Activated CD4-positive, alpha-beta T cell treated with anti-CD3 and anti-CD28 coated beads, Interleukin-10, Interleukin-2, amounts not matched to agents 100 ng/mL and 50 ng/mL, durations not matched to agents 16 hours and 8 hours (primary cell): ENCODE data around the gene PPFIA1.
A peak's percentile ranks its signal among the peaks of the same experiment; 100 is the strongest.

Source experiments
- DNase-seq: peaks from one replicate; pipeline ENCODE4 v3.0.0-alpha.2; 2020

PPFIA1 gene

DNA sequence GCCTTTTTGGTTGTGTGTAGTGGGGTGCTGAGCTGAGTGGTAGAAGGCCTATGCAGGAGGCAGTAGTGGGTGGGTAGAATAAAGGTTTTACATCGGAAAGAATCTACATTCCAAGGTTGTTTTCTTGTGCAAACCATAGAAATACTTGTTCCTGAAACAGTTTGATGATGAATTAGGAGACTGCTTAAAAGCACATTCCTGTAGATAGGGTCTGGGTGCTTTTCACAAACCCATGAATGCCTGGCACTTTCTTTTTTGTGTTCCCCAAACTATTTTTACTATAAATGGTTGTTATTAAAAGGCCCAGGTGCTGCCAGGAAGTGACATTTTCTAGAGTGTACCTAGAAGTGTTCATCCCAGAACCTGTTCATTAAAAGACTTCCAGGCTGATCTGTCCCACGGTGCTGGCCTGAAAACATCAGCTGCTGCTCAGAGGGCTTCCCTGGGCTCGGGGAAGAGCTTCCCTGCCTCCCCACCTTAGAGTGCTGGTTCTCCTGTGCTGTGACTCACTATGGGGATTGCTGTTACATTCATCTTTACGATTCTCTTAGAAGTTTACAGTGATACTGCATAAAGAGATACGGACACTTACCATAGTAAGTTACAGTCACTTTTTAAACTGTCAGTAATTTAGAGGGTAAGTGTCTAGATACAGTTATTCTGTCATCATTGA is 27.9 kb downstream of the PPFIA1 start:
- DNase-seq: no peak

DNA sequence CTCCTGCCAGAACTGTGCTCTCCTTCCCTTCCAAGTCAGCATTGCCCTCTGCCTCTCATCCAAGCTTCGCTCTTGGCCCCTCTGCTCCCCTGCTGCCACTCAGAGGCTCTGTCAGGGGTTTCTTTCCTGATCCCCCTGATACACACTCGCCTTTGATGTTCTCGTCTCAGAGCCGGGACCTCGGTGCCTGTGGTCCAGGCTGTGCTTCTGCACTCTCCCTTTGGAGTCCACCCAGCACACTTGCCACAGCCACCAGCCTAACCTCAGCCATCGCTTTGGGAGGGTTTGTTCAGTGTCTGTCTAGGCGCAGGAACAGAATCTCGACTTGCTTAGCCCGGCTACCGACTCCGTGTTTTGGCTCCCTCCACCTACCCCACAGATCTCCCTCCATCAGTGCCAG is 29.1 kb downstream of the PPFIA1 start:
- no peak for DNase-seq

DNA sequence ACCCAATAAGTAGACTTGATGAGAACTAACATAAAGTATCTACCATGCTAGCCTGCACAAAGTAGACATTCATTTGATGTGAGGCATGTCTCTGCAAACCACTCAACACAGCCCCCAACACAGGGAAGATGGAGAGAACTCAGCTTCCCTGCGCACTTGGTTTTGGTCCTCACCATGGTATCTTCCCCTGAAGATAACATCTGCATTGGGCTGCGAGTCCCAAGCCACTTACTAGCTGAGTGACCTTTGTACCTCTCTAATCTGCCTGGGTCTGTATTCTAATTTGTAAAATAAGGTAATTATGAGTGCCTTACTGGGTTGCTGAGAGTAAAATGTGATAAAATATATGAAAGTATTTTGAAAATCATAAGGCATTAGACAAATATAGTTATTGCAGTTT is 30.7 kb downstream of the PPFIA1 start:
- DNase-seq: no peak

DNA sequence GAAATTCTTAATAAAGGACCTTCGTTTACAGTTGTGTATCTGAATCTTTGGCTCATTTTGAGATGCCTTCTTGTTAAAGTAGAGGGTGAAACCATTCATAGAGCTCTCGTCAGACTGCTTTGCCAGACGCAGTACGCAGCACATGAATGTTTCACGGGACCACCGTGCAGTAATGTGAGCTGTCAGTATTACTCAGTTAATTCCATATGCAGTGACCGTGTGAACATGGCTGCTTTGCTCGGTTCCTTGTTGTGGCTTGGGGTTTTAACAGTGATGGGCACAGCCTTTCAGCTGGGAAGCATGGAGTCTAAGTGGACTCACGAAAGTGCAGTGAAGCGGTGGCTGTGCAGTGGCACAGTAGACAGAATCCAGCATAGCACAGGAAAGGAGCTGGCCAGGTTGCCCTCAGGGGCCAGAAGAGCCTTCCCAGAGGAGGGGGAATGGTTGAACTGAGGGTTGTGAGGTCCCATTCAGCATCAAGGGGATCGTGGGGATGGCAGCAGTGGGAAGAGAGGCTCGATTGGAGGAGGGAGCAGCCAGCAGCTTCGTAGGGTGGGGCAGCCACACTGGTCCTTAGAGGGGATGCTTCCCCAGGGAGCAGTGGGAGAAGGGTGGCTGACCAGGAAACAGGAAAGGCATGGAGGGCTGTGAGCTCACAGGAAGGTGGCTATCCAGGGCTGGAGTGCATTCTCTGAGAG is 31.4 kb downstream of the PPFIA1 start:
- no peak for DNase-seq

DNA sequence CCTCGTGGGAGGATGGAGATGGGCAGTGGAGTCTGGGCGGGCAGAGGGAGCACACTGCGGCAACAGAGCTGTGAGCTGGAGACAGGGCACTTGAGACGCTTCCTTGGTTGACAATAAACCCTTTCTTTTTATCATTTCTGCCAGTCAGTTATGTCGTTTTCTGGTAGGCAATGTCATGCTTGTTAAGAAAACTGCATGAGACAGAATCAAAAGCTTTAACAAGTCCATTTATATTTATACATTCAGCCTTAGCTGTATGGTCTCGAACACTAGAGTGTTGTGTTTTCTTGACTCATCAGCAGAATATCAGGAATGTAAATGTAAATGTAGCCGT is 31.9 kb downstream of the PPFIA1 start:
- DNase-seq: no peak

DNA sequence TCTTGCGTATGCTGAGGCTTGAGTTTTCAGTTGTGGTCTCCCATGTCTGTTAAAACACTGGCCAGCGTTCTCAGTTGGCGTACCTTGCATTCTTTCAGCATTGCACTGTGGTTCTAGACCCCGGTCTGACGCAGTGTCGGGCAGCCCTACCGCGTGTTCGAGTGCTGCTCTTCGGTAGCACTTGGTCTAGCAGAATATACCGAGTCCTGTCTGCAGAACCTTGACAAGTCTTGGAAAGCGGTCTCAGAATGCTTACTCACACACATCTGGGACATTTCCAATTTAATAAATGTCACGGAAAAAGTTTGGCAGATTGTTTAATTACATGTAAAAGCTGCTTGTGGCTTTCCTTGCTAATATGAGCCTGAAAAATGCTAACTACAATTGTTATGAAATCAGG is 32.6 kb downstream of the PPFIA1 start:
- no peak for DNase-seq

DNA sequence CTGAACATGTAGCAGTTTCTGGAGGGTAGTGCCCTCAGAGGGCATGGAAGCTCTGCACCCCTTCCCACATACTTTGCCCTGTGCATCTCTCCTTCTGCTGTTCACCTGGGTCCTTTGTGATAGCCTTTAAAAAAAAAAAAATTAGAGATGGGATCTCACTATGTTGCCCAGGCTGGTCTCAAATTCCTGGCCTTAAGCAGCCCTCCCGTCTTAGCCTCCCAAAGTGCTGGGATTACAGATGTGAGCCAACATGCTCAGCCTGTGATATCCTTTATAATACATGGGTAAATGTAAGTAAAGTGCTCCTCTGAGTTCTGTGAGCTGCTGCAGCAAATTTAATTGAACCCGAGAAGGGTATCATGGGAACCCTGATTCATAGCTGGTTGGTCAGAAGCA is 33.7 kb downstream of the PPFIA1 start:
- DNase-seq: no peak

DNA sequence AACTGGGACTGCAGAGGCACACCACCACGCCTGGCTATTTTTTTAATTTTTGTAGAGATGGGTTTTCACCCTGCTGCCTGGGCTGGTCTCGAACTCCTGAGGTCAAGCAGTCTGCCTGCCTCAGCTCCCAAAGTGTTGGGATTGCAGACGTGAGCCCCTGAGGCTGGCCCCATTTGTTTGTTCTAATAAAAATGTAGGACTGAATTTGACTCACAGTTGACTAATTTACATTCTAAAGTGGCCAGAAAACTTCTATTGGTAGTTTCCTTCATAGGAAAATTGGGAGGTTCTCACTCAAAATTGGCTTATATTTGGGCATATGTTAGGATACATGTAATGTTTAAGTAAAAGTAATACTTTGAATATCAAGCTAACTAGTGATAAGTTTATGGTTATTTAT is 35.0 kb downstream of the PPFIA1 start:
- no peak for DNase-seq

DNA sequence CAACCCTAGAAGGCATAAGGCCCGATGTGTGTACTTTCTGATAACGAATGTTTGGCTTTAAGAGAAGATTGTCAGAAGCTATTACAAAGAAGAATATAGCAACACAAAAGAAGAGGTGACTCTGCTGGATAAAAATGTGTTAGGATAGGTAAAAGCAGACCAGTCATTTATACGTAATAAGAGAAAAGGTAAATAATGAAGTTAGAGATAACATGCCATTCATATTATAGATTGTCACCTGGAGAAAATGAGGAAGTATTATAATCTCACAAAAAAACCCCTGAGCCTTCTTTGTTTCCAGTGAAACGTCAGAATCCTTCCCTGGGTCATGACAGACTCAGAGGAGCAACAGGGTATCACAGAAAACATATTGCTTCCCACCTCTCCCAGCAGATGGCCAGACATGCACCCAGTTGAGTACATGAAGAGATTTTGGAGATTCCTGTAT is 36.1 kb downstream of the PPFIA1 start:
- DNase-seq: no peak

DNA sequence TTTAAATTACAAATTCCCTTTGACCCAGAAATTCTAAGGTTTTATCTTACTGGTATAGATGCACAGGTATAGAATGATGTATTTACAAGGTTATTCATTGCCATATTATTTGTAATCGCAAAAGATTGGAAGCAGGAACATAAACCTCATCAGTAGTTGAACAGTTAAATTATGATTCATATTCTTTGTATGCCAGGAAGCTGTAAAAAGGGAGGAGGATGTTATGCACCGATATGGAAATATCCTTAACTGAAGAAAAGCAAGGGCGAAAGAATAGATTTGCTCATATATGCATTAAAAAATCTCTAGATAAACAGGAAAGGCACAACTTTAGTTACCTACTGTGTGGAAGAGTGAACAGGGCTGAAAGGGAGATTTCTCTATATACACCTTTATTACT is 36.7 kb downstream of the PPFIA1 start:
- no peak for DNase-seq

DNA sequence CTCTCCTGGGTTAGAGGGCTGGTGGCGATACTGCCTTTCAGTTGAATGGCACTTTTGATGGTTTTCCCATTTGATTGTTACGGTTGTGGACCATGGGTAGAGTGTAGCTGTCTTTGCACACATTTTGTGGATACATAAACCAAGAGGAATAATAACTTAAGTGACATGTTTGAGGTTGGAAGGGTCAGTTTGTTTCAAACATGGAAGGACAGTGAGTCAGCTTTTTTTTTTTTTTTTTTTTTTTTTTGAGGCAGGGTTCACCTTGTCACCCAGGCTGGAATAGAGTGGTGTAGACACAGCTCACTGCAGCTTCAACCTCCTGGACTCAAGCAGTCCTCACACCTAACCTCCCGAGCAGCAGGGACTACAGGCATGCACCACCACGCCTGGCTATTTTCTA is 41.1 kb downstream of the PPFIA1 start:
- no peak for DNase-seq

DNA sequence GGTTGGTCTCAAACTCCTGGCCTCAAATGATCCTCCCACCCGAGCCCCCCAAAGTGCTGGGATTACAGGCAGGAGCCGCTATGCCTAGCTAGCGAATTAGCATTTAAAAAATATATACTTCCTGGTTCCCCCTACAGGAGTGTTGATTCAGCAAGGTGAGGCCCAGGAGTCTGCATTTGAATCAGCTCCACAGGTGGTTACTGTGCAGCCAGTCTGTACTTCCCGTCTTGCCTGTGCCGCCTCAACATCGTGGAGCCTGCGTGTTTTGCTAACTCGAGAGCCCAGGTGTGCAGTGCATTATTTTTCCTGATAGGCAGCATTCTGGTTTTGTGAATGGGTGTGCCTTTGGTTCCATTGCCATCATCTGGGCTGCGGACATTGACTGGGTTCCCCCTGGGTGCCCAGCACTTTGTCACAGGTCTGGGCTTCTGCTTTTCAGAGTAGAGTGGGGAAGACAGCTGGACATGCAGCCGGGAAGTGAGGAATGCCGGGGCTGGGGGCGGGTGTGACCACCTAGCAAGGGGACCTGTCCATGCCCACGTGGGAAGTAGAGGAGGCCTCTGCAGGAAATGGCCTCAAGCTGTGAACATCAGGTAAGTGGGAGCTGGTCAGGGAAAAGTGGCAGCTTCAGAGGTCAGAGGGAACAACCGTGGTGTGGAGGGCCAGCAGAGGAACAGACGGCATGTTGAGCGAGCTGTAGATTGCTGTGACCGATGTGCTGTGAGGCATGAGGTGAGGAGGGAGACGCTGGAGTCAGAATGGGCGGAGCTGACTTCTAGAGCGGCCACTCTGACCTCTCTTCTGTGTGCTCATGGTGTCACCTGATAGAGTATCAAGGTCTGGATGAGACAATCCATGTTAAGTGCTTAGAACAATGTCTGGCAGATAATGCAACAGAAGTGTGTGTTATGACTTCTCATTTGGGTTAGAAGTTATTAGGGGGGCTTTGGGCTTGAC is 42.2 kb downstream of the PPFIA1 start:
- no peak for DNase-seq

DNA sequence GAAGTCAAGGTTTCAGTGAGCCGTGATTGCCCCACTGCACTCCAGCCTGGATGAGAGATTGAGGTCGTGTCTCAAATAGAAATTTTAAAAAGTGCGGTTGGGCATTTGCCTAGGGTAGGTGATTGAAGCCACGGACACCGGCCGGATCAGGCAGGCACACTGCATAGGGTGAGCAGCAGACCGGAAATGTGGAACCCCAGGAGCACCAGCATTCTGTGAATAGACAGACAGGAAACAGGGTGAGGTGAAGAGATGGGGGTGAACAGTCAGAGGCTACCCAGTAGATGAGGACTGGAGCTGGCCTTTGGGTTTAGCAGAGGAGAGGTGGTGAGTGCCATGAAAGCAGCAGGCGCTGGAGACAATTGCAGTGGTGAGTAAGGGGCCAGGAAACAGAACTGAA is 43.5 kb downstream of the PPFIA1 start:
- no peak for DNase-seq

DNA sequence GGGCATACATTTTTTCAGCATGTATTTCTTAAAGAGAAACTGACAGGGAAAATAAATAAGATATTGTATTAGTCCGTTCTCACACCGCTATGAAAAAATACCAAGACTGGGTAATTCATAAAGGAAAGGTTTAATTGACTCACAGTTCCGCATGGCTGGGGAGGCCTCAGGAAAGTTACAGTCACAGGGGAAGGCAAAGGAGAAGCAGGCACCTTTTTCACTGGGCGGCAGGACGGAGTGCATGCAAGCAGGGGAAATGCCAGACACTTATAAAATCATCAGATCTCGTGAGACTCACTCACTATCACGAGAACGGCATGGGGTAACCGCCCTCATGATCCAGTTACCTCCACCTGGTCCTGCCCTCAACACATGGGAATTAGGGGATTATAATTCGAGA is 44.2 kb downstream of the PPFIA1 start:
- DNase-seq: no peak

DNA sequence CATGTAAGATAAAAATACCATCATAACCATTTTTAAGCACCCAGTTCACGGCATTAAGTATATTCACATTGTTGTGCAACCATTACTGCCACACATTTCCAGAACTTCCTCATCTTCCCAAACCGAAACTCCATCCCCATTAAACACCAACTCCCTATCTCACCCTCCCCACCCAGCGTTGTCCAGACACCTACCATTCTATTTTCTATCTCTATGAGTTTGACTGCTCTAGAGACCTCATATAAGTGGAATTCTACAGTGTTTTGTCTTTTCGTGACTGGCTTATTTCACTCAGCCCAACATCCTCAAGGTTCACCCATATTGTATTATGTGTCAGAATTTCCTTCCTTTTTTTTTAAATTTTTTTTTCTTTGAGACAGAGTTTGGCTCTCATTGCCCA is 45.2 kb downstream of the PPFIA1 start:
- DNase-seq: no peak

DNA sequence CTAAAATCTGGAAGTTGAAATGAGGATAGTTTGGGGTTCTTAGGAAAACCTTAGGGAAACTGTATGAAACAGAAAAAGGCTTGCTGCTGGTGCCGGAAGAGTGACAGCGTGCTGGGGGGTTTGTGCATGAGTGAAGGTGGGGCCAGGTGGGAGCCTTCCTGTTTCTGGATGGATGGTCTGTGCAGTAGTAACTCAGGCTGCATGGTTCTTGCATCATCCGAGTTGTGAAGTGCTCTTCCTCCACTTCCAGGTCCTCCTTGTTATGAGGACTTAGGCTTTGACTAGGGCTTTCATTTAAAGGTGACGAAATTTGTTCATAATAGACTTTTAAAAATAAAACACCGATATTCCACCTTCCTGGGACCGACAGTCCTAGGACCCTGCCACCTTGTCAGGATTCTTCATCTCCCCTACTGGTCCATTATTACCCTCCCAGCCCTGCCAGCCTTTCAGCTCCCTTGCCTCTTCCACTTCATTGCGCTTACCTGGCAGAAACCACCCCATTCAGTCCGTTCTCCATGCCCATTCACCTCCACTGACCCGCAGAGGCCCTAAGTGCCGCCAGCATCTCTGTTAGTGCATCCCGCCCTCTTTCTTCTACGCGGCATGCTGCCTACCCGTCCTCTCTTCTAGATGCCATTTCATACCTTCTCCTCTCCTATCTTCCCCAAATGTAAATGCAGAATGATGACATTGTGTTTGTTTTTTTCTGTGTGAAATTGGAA is 47.3 kb downstream of the PPFIA1 start:
- no peak for DNase-seq

DNA sequence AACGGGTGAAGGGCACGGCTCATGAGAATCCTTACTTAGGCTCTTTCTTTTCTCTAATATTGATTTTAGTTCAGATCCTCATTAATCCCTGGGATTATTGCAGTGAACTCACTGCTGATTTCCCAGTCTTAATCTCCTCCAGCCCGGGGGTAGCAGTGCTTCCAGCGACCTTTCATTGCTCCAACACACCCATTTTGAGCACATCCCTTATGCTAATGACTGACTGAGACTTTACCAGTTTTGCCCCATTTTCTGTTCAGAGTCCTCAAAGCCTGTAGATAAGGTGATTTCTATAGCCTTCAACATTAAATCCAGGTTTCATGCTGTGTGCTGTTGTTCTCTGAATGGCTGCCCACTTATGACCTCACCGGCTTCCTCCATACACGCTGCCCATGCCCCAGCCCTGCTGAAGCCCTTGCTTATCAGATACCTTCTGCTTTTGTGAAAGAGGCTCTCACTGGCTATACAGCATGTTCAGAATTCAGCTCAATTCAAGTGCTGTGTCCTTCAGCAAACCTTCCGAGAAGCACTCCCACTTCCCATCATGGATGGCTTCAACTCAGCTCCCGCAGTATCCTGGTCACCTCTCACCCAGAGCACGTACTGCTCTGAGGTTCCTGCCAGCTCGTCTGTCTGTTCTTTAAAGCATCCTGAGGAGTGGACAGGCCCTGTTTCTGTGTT is 49.0 kb downstream of the PPFIA1 start:
- no peak for DNase-seq

DNA sequence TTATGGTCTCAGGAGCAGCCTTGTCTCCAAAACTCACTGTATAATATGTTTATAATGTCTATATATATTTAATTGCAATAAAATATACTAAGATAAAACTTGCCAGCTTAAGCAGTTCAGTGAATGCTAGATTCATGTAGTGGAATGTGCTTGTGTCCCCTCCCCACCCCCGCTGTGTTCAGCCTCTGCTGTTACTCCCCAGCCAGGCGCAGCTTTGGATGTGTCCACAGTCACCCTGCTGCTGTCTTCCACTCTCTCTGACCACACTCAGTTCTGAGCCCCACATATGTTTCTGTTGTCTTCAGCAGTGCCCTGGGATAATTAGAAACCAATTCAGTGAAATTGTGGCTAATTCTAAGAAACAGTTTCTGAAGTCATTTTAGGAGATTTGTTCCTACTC is 52.2 kb downstream of the PPFIA1 start:
- DNase-seq: no peak

DNA sequence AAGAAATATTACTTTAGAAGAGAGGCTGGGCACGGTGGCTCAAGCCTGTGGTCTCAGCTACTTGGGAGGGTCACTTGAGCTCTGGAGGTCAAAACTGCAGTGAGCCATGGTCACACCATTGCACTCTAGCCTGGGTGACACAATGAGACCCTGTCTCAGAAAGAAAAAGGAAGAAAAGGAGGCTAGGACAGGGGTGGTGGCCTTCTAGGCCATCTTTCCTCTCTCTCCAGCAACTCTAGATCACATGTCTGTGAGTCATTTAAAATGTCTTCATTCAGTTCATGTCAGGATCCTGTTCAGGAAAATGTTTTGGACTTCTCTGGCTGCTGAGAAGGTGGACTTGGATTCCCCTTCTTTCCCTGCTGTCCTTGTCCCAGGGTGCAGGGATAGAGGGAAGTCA is 53.3 kb downstream of the PPFIA1 start:
- DNase-seq: no peak

DNA sequence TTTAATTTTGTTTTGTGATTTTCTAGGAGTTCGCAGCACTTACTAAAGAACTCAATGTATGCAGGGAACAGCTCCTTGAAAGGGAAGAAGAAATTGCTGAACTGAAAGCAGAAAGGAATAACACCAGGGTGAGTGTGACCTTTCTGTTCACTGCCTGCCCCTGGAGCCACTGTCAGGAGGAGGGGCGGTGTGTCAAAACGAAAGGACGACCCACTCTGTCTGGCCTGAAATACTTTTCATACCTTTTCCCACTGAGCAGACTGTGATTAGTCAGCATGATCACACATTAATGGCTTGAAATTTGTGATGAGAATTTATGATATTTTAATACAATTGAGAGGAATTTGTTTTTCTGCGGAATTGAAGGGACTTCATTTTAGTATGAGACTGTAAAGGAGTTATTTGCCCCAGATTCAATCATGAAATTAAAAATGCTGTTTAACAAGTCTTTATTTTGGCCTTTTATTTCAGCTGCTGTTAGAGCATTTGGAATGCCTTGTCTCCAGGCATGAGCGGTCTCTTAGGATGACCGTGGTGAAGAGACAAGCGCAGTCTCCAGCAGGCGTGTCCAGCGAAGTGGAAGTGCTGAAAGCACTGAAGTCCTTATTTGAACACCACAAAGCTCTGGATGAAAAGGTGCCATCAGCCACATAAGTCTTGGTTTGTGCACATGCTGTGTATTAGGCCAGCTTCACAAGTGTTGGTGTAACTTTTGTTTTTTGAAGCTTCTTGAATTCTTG is 54.1 kb downstream of the PPFIA1 start:
- peak; percentile 36 for DNase-seq

DNA sequence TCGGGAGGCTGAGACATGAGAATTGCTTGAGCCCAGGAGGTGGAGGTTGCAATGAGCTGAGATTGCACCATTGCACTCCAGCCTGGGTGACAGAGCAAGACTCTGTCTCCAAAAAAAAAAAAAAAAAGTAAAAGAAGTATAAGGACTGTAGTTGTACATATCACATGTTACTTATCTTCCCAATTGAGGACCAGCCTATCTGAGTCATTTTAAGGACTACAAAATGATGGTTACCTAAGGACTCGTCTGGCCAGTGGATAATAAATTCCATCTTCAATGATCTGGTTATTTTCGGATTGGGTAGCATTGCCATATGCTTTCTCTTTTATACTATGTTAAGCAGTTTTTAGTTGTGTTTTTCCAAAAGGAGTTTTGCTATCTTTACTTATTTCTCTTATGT is 55.3 kb downstream of the PPFIA1 start:
- DNase-seq: no peak

DNA sequence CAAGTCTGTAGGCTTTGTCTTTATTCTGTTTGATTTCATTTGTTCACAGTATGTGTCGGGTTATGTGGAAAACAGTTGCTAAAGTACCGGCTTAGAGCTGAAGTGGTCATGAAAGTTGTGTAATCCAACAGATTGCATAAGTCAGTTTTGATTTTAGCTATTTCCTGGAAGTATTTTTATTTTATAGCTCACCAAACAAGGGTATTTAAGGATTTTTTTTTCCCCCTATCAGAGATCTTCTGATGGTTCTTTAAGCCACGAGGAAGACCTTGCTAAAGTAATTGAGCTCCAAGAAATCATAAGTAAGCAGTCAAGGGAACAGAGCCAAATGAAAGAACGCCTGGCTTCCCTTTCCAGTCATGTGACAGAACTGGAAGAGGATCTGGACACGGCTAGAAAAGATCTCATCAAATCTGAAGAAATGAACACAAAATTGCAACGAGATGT is 55.9 kb downstream of the PPFIA1 start:
- no peak for DNase-seq
